ENCODE results near the gene PCAT7.

The PCAT7 gene

DNA sequence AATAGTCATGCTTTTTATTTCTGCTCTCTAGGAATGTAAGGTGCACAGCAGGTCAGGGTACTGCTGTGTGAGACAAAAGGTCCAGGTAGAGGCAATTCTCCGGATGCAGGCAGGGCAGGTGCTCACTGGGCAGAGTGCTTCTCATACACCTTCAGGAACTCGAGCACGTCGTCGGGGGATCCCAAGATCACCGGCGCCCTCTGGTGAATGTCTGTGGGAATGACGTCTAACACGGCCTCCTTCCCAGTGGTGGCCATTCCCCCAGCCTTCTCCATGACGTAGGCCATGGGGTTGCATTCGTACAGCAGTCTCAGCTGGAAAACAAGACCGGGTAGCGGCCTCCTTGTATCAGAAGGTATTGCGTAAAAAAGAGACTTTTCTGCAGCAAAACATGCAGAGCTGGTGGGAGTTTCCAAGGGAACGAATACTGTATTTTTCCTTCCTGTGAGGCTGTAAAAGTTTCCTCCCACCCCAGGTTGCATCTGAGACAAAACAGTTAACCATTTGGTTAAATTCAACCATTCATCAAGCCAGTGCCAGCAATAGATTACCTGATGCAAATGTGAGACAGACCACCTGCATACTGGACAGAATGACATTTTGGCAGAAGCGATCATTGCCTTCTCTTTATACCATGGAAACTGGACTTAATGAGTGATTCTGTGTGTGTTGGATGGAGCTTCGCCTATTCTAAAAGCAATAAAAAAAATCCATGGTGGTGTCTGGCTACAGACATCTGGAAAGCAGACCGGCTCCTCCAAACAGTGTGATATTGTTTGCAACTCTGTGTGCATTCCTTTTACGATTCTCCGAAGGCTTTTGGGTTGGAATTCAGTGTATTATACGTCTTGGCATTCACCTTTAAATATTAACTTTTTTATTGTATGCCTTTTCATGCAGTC lies 48.6 kb downstream of the PCAT7 start:
- DNase-seq (ENCODE audit: low read depth in 2 of 2): peak; percentile 50 to 67

GRCh38 chr9:94606646-94607422 lies 52.0 kb downstream of the PCAT7 start:
- no peak for DNase-seq (ENCODE audit: low read depth in 2 of 2)

DNA sequence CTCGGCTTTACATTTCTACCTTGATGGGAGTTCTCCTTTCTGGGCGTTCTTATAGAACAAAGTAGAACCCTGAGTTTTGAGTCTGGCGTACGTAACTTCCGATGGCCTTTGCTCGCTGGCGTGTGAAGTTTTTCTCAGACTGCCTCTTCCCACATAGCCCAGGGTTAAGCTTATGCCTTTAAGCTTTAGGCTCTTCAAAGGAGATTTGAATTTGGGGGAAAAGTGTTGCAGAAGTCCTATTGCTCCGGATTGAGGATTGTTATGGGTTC lies 52.5 kb downstream of the PCAT7 start:
- no peak for DNase-seq (ENCODE audit: low read depth in 2 of 2)

GRCh38 chr9:94610181-94610606 lies 55.3 kb downstream of the PCAT7 start:
- DNase-seq (ENCODE audit: low read depth in 2 of 2): no peak

GRCh38 chr9:94611638-94612068 lies 56.8 kb downstream of the PCAT7 start:
- DNase-seq (ENCODE audit: low read depth in 2 of 2): peak; percentile 44 to 64

DNA sequence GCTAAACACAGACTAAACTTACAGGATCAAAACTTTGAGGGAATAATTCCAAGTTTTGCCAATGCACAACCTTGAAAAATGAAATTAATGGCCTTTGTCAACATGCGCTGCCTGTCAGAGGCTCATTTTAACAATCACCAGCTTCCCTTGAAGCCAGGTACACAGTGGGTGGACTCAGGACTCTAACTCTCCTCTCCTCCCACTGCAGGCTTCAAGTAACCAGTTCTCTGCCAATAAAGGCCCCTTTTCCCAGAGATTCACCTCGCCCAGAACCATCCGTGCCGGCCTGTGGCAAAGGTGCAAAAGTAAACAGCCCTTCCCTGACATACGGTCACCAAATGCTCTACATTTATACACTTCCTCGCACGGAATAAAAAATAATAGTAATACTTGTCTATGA lies 57.2 kb downstream of the PCAT7 start:
- DNase-seq (ENCODE audit: low read depth in 2 of 2): no peak

GRCh38 chr9:94613003-94613402 lies 58.1 kb downstream of the PCAT7 start:
- no peak for DNase-seq (ENCODE audit: low read depth in 2 of 2)

DNA sequence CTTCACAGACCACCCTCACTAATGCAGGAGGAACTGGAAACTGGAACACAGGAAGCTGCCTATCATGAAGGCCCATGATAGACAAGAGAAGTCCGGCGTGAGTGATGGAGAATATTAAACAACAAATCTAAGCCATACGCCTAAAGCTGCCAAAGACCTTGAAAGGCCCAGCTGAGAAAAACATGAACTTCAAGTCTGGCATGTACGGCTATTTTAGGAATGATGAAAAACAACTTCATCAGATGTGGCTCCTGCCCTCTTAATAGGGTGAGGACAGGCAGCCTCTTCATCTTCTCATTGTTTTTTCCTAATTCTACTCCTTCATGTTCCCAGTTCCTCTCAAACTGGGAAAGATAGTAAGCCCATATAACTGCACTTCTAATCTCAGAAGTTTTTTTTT lies 64.1 kb downstream of the PCAT7 start:
- DNase-seq (ENCODE audit: low read depth in 2 of 2): no peak

Data from activated CD4-positive, alpha-beta T cell treated with anti-CD3 and anti-CD28 coated beads for 24 hours (primary cell).